Osteocyte (in vitro differentiated cells): ENCODE results near the gene ANKIB1. TPM values are rescaled to one million over a fixed set of nuclear protein-coding genes. Genes with fewer than 3 reads are reported as not detected.

ENCODE experiments used
- DNase-seq: peaks from one replicate; pipeline ENCODE4 v3.0.0; 2021; ENCODE audit warnings: mixed read lengths; ENCODE audit not compliant: unreplicated experiment; ENCODE audit errors: extremely low spot score
- H3K27ac Mint-ChIP-seq: one replicate; pipeline ENCODE4 v1.8.0; 2021; ENCODE audit warnings: mild to moderate bottlenecking, mixed read lengths; ENCODE audit not compliant: unreplicated experiment
- H3K27me3 Mint-ChIP-seq: one replicate; pipeline ENCODE4 v1.8.0; 2021; ENCODE audit warnings: mixed read lengths; ENCODE audit not compliant: unreplicated experiment
- H3K36me3 Mint-ChIP-seq: one replicate; pipeline ENCODE4 v1.8.0; 2021; ENCODE audit warnings: mixed read lengths; ENCODE audit not compliant: unreplicated experiment
- H3K4me1 Mint-ChIP-seq: one replicate; pipeline ENCODE4 v1.8.0; 2021; ENCODE audit warnings: mixed read lengths; ENCODE audit not compliant: unreplicated experiment
- H3K4me3 Mint-ChIP-seq: one replicate; pipeline ENCODE4 v1.8.0; 2021; ENCODE audit warnings: mild to moderate bottlenecking, moderate library complexity, mixed read lengths; ENCODE audit not compliant: unreplicated experiment
- H3K9me3 Mint-ChIP-seq: one replicate; pipeline ENCODE4 v1.8.0; 2021; ENCODE audit warnings: mixed read lengths; ENCODE audit not compliant: unreplicated experiment
- CTCF ChIP-seq: fragments of 200-600 bp; sonication (generic); IDR thresholded peaks from 2 replicates; pipeline ENCODE4 v1.5.0; 2021; ENCODE audit warnings: antibody characterized with exemption, mild to moderate bottlenecking, moderate library complexity
- total RNA-seq: library from RNA; stranded (reverse); gene quantifications from 2 replicates; pipeline ENCODE4 v1.2.1, GENCODE V29; 2021

Gene ANKIB1
- total RNA-seq, 1 donor from 2014 or later: 63.8 TPM

- DNase-seq: no peak
- no peaks in the 10 kb centered on the region for H3K27me3 Mint-ChIP-seq
- H3K9me3 Mint-ChIP-seq: peaks cover 5% of the 10 kb centered on the region
- H3K4me3 Mint-ChIP-seq: no peak overlapping the region
- H3K36me3 Mint-ChIP-seq: peaks cover 5% of the 10 kb centered on the region
- TF ChIP-seq CTCF: no peak
- peaks cover 34% of the 10 kb centered on the region for H3K4me1 Mint-ChIP-seq
- H3K27ac Mint-ChIP-seq: no peak overlapping the region
These were observed 47.2 kb downstream of the ANKIB1 start for GRCh38 chr7:92292981-92293380.

- H3K36me3 Mint-ChIP-seq: peaks cover 5% of the 10 kb centered on the region
- H3K4me3 Mint-ChIP-seq: peak overlapping the region; percentile 26
- no peak for TF ChIP-seq CTCF
- H3K4me1 Mint-ChIP-seq: peaks cover 34% of the 10 kb centered on the region
- no peak for DNase-seq
- H3K27ac Mint-ChIP-seq: peak overlapping the region; percentile 74
- no peaks in the 10 kb centered on the region for H3K9me3 Mint-ChIP-seq
- no peaks in the 10 kb centered on the region for H3K27me3 Mint-ChIP-seq
These were observed 48.3 kb downstream of the ANKIB1 start for GRCh38 chr7:92293896-92294590.

- DNase-seq: no peak
- Mint-ChIP-seq H3K4me1 (peaks cover 34% of the 10 kb centered on the region), H3K36me3 (peaks cover 10% of the 10 kb centered on the region), H3K9me3 (no peaks in the 10 kb centered on the region), H3K4me3 (no peak overlapping the region), H3K27me3 (no peaks in the 10 kb centered on the region), H3K27ac (no peak overlapping the region)
- no peak for TF ChIP-seq CTCF
These were observed 49.6 kb downstream of the ANKIB1 start for GRCh38 chr7:92295391-92295790.

GRCh38 chr7:92296235-92296634 is 50.5 kb downstream of the ANKIB1 start:
- Mint-ChIP-seq H3K36me3 (peaks cover 16% of the 10 kb centered on the region), H3K4me3 (no peak overlapping the region), H3K4me1 (peaks cover 34% of the 10 kb centered on the region), H3K27me3 (no peaks in the 10 kb centered on the region), H3K9me3 (no peaks in the 10 kb centered on the region), H3K27ac (peak overlapping the region; percentile 71)
- TF ChIP-seq CTCF: no peak
- DNase-seq: no peak

GRCh38 chr7:92296880-92297445 is 51.2 kb downstream of the ANKIB1 start:
- Mint-ChIP-seq H3K27me3 (no peaks in the 10 kb centered on the region), H3K9me3 (no peaks in the 10 kb centered on the region), H3K36me3 (peaks cover 16% of the 10 kb centered on the region), H3K27ac (no peak overlapping the region), H3K4me3 (no peak overlapping the region), H3K4me1 (peaks cover 29% of the 10 kb centered on the region)
- no peak for DNase-seq
- no peak for TF ChIP-seq CTCF
